Hindlimb muscle (tissue), 1 donor: ENCODE data around the gene TYMP. TPM values are rescaled to one million over a fixed set of nuclear protein-coding genes. Genes with fewer than 3 reads are reported as not detected.
"Not testable (repeated sequence)": the region's sequence is repeated elsewhere in the genome, so short reads cannot be mapped to it uniquely, and the experiment has no call there.

Source experiments
- DNase-seq: peaks from one replicate; pipeline ENCODE4 v3.0.0-alpha.2; 2013
- polyA plus RNA-seq: library from polyadenylated mRNA; unstranded; fragments of 120-200 nt; gene quantifications from one replicate; pipeline ENCODE4 v1.2.1, GENCODE V29; 2013; ENCODE audit not compliant: insufficient read length

TYMP gene
- polyA plus RNA-seq, 1 donor = 6.7 TPM

DNA sequence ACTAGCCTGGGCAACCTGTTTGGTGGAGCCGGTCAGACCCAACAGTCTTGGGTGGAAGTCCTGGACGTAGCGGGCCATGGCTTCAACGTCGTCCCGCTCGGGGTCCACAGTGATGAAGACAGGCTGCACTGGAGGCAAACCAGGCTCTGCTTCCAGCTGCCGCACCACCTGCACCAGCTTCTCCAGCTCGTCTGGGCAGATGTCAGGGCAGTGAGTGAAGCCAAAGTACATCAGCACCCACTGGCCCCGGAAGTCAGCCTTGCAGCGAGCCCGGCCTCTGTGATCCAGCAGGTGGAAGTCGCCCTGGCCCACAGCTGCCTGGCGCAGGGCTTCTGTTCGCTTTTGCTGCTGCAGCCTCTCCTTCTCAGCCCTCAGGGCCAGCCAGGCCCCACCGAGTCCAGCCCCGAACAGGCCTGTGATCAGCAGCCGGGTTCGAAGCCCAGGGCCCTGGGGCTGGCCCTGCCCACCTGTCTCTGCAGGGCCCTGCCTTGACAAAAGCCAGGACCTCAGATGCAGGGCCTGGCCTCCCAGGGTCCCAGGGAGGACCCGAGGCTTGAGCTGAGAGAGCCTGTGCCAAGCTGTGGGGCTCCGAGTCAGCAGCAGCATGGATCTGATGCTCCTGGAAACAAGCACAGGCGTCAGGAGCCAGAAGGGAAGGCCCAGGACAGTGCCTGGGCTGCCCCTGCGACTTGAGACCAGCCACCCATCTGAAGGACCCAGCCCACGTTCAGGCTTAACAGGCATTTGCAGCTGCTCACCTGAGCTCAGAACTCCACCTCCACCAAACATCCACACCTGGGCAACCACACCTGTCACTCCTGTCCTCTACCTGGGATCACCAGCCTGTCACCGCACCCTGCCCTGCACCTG lies 5.8 kb downstream of the TYMP start:
- DNase-seq = no peak

DNA sequence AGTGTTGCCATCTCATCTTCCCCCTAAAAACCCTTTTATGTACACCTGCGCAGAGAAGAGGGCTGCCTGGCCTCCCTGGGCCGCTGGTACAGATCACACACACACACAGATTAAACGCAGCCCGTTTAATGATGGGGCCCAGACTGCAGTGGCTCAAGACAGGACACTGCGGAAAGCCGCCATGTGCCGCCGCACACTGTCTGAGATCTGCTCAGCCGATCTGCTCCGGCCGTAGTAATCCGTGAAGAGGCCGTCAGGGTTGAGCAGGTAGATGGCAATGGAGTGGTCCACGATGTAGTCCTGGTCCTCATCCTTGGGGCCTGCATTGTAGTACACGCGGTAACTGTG lies 6.4 kb downstream of the TYMP start:
- no peak for DNase-seq

DNA sequence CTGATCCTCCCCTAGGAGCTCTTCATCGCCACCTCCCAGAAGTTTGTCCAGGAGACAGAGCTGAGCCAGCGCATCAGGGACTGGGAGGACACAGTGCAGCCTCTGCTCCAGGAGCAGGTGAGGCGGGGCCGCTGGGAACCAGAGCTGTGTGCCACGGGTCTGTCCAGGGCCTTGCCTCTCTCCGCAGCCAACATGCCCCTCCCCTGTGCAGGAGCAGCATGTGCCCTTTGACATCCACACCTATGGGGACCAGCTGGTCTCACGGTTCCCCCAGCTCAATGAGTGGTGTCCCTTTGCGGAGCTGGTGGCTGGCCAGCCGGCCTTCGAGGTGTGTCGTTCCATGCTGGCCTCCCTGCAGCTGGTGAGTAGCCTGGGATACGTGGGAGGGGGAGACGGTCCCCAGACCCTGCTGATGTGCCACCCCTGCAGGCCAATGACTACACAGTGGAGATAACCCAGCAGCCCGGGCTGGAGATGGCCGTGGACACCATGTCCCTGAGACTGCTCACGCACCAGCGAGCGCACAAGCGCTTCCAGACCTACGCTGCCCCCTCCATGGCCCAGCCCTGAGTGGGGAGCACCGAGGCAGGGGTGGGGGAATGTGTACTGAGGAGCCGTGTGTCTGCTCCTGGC lies 6.9 kb downstream of the TYMP start:
- DNase-seq = no peak

DNA sequence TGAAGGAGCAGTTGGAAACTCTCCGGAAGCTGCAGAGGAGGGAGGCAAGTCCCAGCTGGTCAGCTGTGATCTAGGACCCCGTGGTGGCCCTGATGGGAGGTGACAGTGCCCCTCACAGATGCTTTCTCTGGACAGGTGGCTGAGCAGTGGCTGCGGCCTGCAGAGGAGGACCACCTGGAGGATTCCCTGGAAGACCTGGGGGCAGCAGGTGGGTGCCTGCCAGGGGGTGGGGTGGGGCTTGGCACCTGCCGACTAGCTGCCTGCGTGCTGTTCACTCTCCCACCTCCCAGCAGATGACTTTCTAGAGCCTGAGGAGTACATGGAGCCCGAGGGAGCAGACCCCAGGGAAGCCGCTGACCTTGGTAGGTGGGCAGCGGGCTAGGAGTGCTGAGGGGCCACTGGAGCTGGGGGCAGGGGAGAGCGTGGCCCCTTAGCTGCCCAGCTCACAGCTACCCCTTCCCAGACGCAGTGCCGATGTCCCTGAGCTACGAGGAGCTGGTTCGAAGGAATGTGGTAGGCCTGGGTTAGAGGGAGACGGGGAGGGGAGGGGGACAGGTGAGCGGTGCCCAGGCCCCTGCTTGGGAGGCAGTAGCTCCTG lies 7.5 kb downstream of the TYMP start:
- no peak for DNase-seq

DNA sequence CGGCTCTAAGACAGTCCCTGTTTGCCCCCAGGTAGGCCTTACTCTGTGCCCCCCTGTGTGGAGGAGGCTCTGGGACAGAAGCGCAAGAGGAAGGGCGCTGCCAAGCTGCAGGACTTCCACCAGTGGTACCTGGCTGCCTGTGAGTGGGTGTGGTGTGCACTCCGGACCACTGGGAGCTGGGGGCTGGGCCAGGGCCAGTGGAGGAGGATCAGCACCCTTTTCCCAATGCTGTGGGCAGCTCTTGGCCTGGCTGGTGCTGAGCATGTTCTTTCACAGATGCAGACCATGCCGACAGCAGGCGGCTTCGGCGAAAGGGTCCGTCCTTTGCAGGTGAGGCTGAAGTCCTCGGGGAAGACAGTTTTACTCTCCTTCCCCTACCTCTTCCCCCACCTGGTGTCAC lies 8.1 kb downstream of the TYMP start:
- no peak for DNase-seq

DNA sequence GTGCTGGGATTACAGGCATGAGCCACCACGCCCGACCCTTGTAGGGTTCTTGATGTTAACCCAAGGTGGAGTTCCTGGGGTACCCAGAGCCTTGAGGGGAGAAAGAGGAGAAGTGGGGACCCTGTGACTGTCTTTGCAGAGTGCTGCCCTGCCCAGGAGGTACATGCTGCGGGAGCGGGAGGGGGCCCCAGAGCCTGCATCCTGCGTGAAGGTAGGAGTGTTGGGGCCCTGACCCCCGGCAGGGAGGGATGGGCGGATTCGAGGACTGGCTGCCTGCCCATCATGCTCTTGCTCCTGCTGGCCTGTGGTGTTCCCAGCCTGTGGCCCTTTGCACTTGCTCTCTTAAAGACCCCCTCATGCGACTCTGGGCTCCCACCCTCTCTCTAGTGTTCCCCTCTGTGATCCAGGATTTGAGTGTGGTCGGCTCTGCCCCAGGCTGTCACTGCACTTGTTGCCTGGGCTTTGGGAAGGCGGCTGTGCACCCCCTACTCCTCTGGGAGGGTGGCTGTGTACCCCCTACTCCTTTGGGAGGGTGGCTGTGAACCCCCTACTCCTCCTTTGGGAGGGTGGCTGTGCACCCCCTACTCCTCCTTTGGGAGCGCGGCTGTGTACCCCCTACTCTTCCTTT lies 8.9 kb downstream of the TYMP start:
- no peak for DNase-seq

DNA sequence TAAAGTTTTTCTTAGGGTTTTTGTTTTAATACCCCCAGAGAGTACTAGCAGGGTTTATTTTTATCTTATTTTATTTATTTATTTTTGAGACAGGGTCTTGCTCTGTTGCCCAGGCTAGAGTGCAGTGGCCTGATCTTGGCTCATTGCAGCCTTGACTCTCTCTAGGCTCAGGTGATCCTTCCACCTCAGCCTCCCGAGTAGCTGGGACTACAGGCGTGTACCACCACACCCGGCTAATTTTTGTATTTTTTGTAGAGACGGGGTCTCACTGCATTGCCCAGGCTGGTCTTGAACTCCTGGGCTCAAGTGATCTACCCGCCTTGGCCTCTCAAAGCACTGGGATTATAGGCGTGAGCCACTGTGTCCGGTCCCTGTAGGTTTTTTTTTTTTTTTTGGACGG lies 9.6 kb downstream of the TYMP start:
- not testable (repeated sequence) for DNase-seq

DNA sequence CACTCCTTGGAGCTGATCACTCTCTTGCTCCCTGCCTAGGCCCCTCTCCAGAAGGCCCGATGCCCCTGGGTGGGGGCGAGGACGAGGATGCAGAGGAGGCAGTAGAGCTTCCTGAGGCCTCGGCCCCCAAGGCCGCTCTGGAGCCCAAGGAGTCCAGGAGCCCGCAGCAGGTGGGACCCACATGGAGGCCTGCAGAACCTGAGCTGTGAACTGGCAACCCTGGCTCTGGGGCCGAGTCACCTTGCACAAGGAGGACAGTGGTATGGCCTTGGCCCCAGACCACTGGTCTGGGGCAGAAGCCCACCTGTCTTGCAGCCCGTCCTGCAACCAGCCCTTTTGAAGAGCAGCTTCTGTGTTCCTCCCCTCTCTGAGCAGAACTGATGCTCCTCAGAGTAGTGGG lies 10.7 kb downstream of the TYMP start:
- DNase-seq = no peak

DNA sequence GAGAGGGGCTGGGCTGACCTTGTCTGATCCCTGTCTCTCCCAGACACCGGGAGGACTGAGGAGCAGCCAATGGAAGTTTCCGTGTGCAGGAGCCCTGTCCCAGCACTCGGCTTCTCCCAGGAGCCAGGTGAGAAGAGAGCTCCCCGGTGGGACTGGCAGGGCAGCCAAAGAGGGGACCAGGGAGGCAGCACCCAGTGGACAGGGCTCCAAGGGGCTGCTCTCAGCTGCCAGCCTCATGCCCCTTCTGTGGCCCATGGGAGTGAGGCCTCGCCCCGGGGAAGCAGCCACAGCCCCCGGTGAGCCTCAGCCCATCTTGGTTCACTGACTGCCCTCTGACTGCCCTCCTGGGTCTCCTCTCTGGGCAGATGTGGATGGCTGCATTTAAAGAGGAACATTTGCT lies 11.2 kb downstream of the TYMP start:
- no peak for DNase-seq

DNA sequence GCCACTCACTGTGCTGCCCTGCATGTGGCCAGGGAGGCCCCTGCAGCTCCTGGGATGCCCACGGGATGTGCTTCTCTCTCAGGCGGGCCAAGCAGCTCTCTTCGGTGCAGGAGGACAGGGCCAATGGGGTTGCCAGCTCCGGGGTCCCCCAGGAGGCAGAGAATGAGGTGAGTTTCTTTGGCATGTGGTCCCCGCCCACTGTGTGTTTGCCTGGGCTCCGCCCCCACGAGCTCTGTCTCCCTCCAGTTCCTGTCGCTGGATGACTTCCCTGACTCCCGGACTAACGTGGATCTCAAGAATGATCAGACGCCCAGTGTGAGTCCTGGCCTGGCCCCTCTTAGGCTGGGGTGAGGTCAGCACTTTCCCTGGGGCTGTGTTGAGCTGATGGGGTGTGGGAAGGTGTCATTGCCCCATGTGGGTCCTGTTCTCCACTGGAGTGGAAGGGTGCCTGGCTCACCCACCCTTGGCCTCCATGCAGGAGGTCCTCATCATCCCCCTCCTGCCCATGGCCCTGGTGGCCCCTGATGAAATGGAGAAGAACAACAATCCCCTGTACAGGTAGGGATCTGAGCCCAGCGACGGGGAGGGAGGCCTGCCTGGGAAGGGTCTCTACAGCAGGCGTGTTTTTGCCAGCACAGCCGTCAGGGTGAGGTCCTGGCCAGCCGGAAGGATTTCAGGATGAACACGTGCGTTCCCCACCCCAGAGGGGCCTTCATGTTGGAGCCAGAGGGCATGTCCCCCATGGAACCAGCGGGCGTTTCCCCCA lies 12.1 kb downstream of the TYMP start:
- no peak for DNase-seq

DNA sequence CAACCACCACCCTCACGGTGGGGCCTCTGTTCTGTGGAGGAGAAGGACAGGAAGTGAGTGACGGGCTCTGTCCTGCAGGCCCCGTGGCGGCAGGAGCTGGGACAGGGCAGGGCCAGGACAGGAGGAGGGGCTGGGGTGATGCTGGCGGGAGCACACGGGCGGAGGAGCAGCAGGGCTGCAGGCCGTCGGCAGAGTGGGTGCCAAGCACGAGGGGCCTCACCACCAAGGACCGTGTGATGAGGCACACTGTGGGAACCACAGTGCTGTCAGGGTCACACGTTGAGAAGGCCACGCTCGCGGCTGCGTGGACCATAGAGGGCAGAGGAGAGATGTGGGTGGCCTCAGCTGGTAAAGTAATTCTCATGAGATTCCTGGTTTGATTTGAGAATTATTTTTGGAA lies 12.9 kb downstream of the TYMP start:
- no peak for DNase-seq

DNA sequence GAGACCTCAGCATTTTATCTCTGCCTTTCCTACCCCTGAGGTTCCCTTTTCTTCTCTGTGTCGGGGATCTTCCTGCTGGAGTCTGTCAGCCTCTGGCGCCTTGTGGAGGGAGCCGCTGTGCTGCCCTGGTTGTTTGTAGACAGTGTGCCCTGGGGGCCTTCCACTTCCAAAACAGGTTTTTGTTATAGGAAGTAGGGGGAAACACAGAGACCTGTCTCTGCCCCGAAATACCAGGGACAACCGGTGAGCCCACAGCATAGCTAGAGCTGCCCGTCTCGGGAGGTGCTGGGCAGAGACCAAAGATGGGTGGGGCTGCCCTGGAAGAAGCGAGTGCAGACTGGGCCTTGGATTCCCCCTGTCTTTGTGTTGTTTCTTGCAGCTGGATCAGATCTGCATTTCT lies 13.7 kb downstream of the TYMP start:
- DNase-seq = no peak

DNA sequence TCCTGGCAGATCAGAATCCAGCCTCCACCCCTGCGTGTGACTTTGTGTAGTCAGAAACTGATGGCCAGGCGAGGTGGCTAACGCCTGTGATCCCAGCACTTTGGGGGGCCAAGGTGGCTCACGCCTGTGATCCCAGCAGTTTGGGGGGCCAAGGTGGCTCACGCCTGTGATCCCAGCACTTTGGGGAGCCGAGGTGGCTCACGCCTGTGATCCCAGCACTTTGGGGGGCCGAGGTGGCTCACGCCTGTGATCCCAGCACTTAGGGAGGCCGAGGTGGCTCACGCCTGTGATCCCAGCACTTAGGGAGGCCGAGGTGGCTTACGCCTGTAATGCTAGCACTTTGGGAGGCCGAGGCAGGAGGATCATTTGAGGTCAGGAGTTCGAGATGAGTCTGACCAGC lies 16.6 kb downstream of the TYMP start:
- DNase-seq = no peak

DNA sequence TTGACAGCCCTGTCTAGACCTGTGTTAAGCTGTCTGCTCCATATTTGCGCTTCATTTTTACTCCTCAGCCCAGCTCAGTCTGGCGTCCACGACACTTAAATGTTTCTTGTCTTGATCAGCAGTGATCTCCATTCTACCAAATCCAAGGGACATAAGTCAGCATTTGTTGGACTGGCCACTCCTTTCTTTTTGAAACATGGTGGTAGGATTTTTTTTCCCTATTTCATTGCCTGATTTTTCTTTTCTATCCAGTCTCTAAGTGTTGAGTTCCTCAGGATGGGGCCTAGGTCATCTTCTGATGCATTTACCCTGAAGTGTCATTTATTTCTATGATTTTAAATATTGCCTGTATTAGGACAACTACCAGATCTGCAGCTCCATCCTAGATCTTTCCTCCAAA lies 20.9 kb downstream of the TYMP start:
- no peak for DNase-seq

DNA sequence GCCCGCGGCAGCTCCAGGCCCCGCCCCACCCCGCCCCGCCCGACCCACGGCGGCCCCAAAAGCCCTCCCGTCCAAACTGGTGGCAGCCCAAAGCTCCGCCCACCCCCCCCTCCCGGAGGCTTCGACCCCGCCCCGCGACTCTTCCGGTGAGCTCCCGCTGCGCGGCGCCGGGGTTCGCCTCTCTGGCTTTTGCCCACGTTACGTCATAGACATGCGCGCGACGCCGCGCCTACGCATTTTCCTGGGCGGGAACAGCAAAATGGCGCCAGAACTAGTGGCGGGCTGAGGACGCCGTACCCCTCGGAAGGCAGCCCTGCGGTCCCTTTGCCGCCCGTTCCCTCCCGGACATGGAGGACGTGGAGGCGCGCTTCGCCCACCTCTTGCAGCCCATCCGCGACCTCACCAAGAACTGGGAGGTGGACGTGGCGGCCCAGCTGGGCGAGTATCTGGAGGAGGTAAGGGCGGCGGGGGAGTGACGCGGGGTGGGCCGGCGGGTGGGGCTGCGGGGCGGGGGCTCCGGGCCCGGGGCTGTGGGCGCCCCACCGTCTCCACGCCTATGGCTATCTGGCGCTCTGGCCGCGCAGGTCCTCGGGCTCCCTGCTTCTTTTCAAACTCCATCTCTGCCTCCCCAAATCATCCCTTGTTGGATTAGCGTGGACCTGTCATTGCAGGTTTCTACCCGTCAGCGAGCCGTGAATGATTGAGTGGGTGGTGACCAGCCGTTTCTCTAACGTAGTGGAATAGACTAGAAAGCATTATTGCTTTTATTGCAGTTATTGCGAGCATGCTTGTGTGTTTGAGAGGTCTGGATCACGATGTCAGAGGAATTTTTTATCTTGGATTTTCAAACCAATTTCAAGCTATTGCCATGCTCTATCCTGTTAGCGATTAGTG lies 21.6 kb downstream of the TYMP start, which contains the start of gene NCAPH2:
NCAPH2 (plus strand) TSS at position 234 of the 894 bp plus-strand sequence; CDS start at position 348, 114 bp downstream.
- DNase-seq = peak; percentile 99

DNA sequence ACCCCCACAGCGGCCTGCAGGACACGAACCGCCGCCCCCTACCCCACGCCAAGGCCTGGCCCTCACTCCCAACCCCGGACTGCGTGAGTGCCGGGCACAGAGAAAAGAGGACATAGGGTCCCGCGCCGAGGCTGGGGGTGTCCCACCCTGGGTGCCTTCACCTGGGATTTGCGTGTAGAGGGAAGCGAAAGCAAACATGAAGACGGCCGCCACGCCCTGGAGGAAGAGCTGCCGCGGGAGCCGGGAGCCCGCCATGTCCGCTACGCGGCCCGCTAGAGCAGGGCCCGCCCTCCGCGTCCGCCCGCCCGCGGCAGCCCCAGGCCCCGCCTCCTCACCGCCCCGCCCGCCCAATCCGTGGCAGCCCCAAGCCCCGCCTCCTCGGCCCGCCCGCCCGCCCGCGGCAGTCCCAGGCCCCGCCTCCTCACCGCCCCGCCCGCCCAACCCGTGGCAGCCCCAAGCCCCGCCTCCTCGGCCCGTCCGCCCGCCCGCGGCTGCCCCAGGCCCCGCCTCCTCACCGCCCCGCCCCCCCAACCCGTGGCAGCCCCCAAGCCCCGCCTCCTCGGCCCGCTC lies 22.3 kb downstream of the TYMP start, which contains the start of gene LMF2:
LMF2 (minus strand) TSS at position 282 of the 570 bp plus-strand sequence; CDS start at position 255, 27 bp downstream.
- DNase-seq = no peak

DNA sequence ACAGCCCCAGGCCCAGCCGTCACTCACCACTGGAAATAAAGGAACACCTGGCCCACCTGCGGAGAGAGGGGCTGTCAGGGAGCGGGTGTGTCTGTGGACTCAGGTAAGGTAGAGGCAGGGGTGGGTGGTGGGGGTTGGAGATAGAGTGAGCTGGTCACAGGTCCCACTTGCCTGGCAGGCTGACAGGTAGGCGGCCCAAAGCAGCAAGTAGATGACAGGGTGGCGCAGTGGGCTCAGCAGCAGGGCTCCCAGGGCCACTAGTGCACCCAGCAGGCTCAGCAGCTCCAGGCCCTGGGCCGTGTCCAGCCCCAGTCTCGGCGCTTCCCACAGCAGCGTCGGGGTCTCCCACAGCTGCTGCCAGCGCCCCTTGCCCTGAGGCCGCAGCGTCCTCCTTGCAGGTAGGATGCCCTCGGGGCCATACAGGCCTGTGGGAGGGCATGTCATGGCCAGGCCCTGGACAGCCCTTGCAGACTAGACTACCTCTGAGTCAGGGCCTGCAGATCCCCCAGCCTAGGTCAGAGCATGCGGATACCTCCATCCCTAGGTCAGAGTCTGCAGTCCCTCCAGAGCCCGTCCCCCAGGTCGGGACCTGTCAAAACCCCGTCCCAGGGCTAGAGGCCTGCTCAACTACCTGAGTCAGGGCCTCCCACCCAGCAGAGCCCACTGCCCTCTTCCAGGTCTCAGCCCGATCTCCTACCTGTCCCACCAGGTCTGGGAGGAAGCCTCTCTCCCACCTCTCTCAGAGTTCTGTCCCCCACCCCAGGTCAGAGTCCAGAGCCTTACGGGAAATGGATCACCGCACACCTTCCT lies 23.0 kb downstream of the TYMP start:
- DNase-seq = no peak

DNA sequence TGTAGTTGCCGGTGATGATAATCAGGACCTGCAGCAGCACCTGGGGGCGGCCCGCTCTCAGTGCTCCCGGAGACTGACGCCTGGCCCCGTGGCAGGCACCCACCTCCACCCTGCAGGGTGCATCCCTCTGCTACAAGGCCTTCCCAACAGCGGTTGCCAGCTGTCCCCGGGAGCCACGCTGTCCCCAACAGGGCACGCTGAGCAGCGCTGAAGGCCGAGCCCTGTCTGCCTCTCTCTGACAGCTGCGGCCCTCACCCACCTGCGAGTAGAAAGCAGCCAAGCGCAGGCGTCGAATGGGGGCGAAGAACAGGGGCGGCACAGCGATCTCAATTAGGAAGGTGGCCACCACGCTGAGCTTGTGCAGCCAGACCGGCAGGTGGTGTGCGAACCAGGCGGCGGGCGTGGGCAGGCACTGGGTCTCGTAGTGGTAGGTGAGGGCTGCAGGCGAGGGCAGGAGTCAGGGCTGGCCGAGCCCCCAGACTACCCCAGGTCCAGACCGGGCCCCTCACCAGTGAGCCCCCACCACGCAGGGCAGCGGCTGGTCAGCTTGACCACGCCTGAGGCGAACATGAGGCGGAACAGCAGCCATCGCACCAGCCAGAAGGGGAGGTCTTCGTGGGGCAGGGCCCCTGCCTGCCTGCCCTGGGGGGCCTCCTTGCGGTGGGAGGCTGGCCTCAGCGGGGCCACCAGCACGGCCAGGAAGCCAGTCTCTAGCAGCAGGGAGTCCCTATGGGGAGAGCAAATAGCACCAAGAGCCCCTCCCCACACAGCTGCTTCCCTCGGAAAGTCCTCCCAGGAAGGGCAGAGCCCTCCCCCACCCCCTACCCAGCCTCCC lies 23.8 kb downstream of the TYMP start:
- DNase-seq = no peak

DNA sequence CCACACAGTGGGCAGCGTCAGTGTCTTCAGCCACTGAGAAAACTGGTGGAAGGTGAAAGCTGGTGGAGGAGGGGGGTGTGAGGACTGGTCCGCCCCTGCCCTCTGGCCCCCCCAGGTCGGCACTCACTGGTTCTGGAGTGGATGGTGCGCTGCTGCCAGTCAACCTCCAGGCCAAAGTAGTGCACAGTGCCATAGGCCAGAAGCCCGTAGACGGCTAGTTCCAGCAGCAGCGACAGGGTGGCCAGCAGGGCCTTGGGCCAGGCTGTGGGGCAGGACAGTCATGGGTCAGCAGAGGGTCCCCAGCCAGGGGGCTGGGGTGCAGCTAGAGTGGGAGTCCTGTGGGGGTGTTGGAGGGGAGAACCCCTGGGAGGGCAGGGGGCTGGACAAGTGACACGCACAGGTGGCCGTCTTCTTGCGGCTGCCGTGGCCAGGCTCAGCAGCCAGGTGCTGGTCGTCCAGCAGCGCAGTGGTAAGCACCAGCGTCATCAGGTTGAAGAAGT lies 24.5 kb downstream of the TYMP start:
- DNase-seq = no peak
